Tibial nerve (tissue), 4 donors: Measurements from ENCODE around the gene VPS13D. TPM values are rescaled to one million over a fixed set of nuclear protein-coding genes. Genes with fewer than 3 reads are reported as not detected.

Experiments used
- DNase-seq, 2 donors: peaks; one replicate each; pipeline ENCODE4 v3.0.0-alpha.2; 2019; ENCODE audit warnings: low spot score in 2 of 2
- H3K27ac ChIP-seq, 4 donors: fragments of 200-600 bp; sonication (generic) in 3 of 4; one replicate each; pipeline ENCODE4 v1.5.1; 2017 to 2019; ENCODE audit warnings: mild to moderate bottlenecking in 1 of 4
- H3K27me3 ChIP-seq, 2 donors: fragments of 200-600 bp; sonication (generic) in 1 of 2; one replicate each; pipeline versions ENCODE4 v1.5.1 to v1.6.0; 2017 to 2019
- H3K36me3 ChIP-seq, 3 donors: fragments of 200-600 bp; sonication (generic); one replicate each; pipeline ENCODE4 v1.5.1; 2018 to 2019
- H3K4me1 ChIP-seq, 4 donors: fragments of 200-600 bp; sonication (generic) in 3 of 4; one replicate each; pipeline ENCODE4 v1.5.1; 2017 to 2019
- H3K4me3 ChIP-seq, 4 donors: fragments of 200-600 bp; sonication (generic) in 3 of 4; one replicate each; pipeline ENCODE4 v1.5.1; 2017 to 2019; ENCODE audit warnings: mild to moderate bottlenecking in 1 of 4, moderate library complexity in 1 of 4
- H3K9me3 ChIP-seq, 4 donors: fragments of 200-600 bp; sonication (generic) in 3 of 4; one replicate each; pipeline ENCODE4 v1.5.1; 2017 to 2019
- EP300 ChIP-seq, 2 donors: sonication (generic); formaldehyde crosslinking; IDR thresholded peaks; one replicate each; pipeline ENCODE4 v1.6.1; 2017; ENCODE audit warnings: antibody characterized with exemption in 2 of 2, mild to moderate bottlenecking in 1 of 2
- POLR2A ChIP-seq, 2 donors: fragments of 450-650 bp; IDR thresholded peaks; one replicate each; pipeline ENCODE4 v1.6.1; 2017; ENCODE audit warnings: antibody characterized with exemption in 2 of 2, mild to moderate bottlenecking in 2 of 2, moderate library complexity in 2 of 2
- WGBS, 2 donors: methylation state at CpG; one replicate each; pipeline ENCODE4 v1.1.5; 2018; 5-methylcytosine and 5-hydroxymethylcytosine counted together
- total RNA-seq, 4 donors: library from RNA; depleted of rRNA; stranded (reverse); fragments of >200 nt; gene quantifications; one replicate each; pipeline ENCODE4 v1.1.0, GENCODE V29; 2016
- TF ChIP-seq, protein P1 (sequence below), 5 experiments: fragments of 200-600 bp in 3 of 5; fragments of 450-650 bp in 2 of 5; sonication (generic) in 3 of 5; IDR thresholded peaks; one replicate each; pipeline ENCODE4 v1.5.1; 2016 to 2019; ENCODE audit warnings: antibody characterized with exemption in 5 of 5, mild to moderate bottlenecking in 3 of 5, moderate library complexity in 2 of 5

VPS13D gene
- total RNA-seq, 4 donors from 2014 or later, result 99.2 to 132 (median 110) TPM

GRCh38 chr1:12376236-12377045 is 146.6 kb downstream of the VPS13D start:
- H3K27me3 ChIP-seq, result no peaks in the 10 kb centered on the region
- no peak for DNase-seq
- H3K4me1 ChIP-seq, result peaks cover 0 to 27% (median 9%) of the 10 kb centered on the region in 4 donors
- peak; percentile 47 to 48 for TF ChIP-seq EP300 (IDR thresholded peaks at IDR 0.05)
- TF ChIP-seq POLR2A (IDR thresholded peaks at IDR 0.05), result no peak
- TF ChIP-seq, protein P1, sequence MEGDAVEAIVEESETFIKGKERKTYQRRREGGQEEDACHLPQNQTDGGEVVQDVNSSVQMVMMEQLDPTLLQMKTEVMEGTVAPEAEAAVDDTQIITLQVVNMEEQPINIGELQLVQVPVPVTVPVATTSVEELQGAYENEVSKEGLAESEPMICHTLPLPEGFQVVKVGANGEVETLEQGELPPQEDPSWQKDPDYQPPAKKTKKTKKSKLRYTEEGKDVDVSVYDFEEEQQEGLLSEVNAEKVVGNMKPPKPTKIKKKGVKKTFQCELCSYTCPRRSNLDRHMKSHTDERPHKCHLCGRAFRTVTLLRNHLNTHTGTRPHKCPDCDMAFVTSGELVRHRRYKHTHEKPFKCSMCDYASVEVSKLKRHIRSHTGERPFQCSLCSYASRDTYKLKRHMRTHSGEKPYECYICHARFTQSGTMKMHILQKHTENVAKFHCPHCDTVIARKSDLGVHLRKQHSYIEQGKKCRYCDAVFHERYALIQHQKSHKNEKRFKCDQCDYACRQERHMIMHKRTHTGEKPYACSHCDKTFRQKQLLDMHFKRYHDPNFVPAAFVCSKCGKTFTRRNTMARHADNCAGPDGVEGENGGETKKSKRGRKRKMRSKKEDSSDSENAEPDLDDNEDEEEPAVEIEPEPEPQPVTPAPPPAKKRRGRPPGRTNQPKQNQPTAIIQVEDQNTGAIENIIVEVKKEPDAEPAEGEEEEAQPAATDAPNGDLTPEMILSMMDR (IDR thresholded peaks at IDR 0.05), result no peak
- 79% methylated on average over 6 of the region's 6 CpGs for WGBS, 2 donors
- H3K27ac ChIP-seq, result peak overlapping the region in 3 of 4 donors; percentile 9 to 37 (median 16)
- H3K4me3 ChIP-seq, result no peak overlapping the region
- H3K36me3 ChIP-seq, result peaks cover 0 to 58% (median 0%) of the 10 kb centered on the region in 3 donors
- H3K9me3 ChIP-seq, result no peaks in the 10 kb centered on the region

DNA sequence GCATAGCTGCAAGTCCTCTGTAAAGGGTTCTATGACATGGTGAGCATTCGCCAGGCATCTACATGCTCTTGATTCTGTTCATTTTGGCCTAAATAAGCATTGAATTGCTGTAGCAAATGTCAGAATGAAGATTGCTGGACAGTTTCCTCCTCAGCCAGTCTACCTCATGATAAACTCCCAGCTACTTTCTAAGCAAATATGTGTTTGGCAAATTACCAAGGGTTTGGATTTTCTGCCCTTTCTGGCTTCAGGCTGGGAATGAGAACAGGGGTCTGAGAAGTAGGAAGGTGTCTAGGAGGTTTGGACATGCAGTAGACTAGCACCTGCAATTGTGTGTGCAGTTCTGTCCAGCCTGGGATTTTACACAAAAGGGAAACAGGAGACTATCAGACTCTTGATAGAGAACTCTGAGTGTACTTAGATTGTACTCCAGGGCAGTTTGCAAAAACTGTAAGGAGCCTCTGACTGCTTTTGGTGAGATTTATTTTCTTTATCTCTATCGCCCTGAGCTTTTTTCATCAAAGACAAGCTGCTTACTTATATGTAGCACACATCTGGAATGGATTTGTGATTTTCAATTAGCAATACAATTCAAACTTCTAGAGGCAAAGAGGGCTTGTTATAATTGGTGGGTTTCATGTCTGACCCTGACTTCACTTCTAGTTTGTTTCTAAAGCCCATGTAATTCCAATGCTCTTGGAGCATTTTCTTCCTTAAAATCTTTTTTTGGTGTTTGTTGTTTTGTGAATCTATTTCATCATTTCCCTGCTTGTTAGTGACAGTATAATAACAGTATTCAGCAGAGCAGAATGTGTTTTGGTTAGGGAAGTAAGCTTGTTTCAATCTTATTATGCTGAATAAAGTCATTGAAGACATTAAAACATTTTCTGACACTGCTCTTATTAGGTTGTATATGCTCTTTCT is 150.8 kb downstream of the VPS13D start:
- TF ChIP-seq POLR2A (IDR thresholded peaks at IDR 0.05), result no peak
- TF ChIP-seq EP300 (IDR thresholded peaks at IDR 0.05), result no peak
- TF ChIP-seq, protein P1 (IDR thresholded peaks at IDR 0.05), result no peak
- Histone ChIP-seq H3K36me3 (peaks cover 0 to 63% (median 0%) of the 10 kb centered on the region in 3 donors), H3K27me3 (no peaks in the 10 kb centered on the region), H3K9me3 (no peaks in the 10 kb centered on the region), H3K27ac (peak overlapping the region; percentile 6 to 59 (median 48)), H3K4me1 (peaks cover 0 to 32% (median 13%) of the 10 kb centered on the region in 4 donors), H3K4me3 (no peak overlapping the region)
- no peak for DNase-seq
- WGBS, 2 donors, result 58 to 71% methylated on average over 2 of the region's 2 CpGs

GRCh38 chr1:12383001-12383400 is 153.2 kb downstream of the VPS13D start:
- DNase-seq, result no peak
- Histone ChIP-seq H3K9me3 (peaks cover 0 to 13% (median 0%) of the 10 kb centered on the region in 4 donors), H3K4me1 (peaks cover 0 to 26% (median 13%) of the 10 kb centered on the region in 4 donors), H3K27ac (no peak overlapping the region), H3K36me3 (peaks cover 0 to 63% (median 0%) of the 10 kb centered on the region in 3 donors), H3K4me3 (no peak overlapping the region), H3K27me3 (no peaks in the 10 kb centered on the region)
- WGBS, 2 donors, result 100% methylated on average over 1 of the region's 1 CpG
- TF ChIP-seq, protein P1 (IDR thresholded peaks at IDR 0.05), result no peak
- TF ChIP-seq POLR2A (IDR thresholded peaks at IDR 0.05), result no peak

GRCh38 chr1:12383786-12384185 is 154.0 kb downstream of the VPS13D start:
- H3K4me1 ChIP-seq, result peaks cover 0 to 26% (median 13%) of the 10 kb centered on the region in 4 donors
- peaks cover 0 to 63% (median 0%) of the 10 kb centered on the region in 3 donors for H3K36me3 ChIP-seq

More at GRCh38 chr1:12383786-12384185, 154.0 kb downstream of the VPS13D start:
- TF ChIP-seq, protein P1 (IDR thresholded peaks at IDR 0.05), result no peak
- TF ChIP-seq EP300 (IDR thresholded peaks at IDR 0.05) (no peak), POLR2A (IDR thresholded peaks at IDR 0.05) (no peak)
- WGBS, 2 donors, result 97 to 100% methylated on average over 1 of the region's 1 CpG
- Histone ChIP-seq H3K9me3 (peaks cover 0 to 17% (median 0%) of the 10 kb centered on the region in 4 donors), H3K4me3 (no peak overlapping the region), H3K27ac (no peak overlapping the region), H3K27me3 (no peaks in the 10 kb centered on the region)
- no peak for DNase-seq
